ENCODE data around the gene DCTPP1.

GRCh38 chr16:30407804-30408534, 21.9 kb downstream of the DCTPP1 start:
- no peak for TF ChIP-seq CTCF (conservative IDR thresholded peaks at IDR 0.05 in 1 of 2, IDR thresholded peaks at IDR 0.05 in 1 of 2; ENCODE audit: extremely low read depth in 1 of 2, insufficient read depth in 1 of 2, low read depth in 1 of 2, low read length in 2 of 2)
- no peak for TF ChIP-seq EZH2 (IDR thresholded peaks at IDR 0.05; ENCODE audit: borderline replicate concordance, low read length)
